SK-N-MC (cell line): Measurements from ENCODE around the gene WRAP73.

Experiments
- EZH2 ChIP-seq: fragments of 200-600 bp; sonication (generic); IDR thresholded peaks from one replicate; pipeline ENCODE4 v1.6.1; 2017; ENCODE audit warnings: antibody characterized with exemption
- FOXP2 ChIP-seq: optimal IDR thresholded peaks from 2 replicates; pipeline ENCODE3; 2011; ENCODE audit warnings: mild to moderate bottlenecking, moderate library complexity; ENCODE audit not compliant: insufficient read depth; ENCODE audit errors: extremely low read length, control extremely low read depth
- POLR2AphosphoS5 ChIP-seq: IDR thresholded peaks from 2 replicates; pipeline ENCODE4 v1.6.1; 2012; ENCODE audit warnings: mild to moderate bottlenecking, low read depth, low read length, borderline replicate concordance

DNA sequence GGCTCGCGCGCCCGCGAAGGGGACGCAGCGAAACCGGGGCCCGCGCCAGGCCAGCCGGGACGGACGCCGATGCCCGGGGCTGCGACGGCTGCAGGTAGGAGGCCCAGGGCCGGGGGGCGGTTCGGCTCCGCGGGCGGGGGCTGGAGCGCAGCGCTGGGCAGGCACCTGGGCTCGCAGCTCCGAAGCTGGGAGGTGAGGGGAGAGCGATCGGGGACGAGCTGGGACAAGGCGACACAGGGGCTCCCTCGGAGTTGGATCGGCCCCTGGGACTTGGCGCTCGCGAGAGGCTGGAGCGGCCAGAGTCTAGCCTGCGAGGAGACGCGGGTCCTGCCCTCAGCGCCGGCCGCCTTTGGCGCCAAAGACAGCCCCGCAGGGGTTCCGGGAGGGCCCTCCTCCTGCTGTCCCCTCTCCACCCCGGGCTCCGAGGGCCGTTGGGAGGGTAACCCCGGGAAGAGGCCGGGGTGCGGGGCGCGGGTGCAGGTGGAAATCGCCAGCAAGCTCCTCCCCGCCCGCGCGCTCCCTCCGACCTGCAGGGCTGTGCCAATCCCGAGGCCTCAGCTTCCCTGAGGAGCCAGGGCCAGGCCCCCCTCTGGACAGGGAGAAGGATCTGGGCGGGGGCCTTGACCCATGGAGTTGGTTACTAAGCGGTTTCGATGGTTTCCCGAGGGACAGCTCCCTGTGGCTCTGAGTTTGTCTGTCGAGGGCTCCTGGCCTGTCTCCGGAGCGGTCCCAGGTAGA, 2.8 kb upstream of the WRAP73 start:
- no peak for TF ChIP-seq EZH2
- TF ChIP-seq POLR2AphosphoS5, result no peak
- no peak for TF ChIP-seq FOXP2
